Fibroblast of the aortic adventitia (primary cell): Measurements from ENCODE around the gene NKX1-1. TPM values are rescaled to one million over a fixed set of nuclear protein-coding genes. Genes with fewer than 3 reads are reported as not detected.

Experiments
- DNase-seq: peaks from one replicate; pipeline ENCODE4 v3.0.0-alpha.2; 2010; ENCODE audit warnings: low read depth
- H3K4me3 ChIP-seq: 2 replicates; pipeline ENCODE4 v1.5.1; 2011; ENCODE audit warnings: low read depth, mild to moderate bottlenecking, control low read depth, low read length, moderate library complexity
- CTCF ChIP-seq: IDR thresholded peaks from 2 replicates; pipeline ENCODE4 v1.5.1; 2011; ENCODE audit warnings: mild to moderate bottlenecking, low read length, control low read depth, inconsistent platforms; ENCODE audit not compliant: insufficient read depth
- total RNA-seq: library from RNA; depleted of rRNA; stranded (reverse); fragments of >200 nt; gene quantifications from 2 replicates; pipeline ENCODE4 v1.2.3, GENCODE V29; 2012; ENCODE audit warnings: low replicate concordance

NKX1-1 gene
- total RNA-seq, 1 donor, result not detected

- TF ChIP-seq CTCF, result no peak
- no peak overlapping the region for H3K4me3 ChIP-seq
- no peak for DNase-seq
Measured at GRCh38 chr4:1368421-1369090, 37.7 kb downstream of the NKX1-1 start.

GRCh38 chr4:1367936-1368289 is 38.3 kb downstream of the NKX1-1 start:
- DNase-seq, result no peak
- no peak overlapping the region for H3K4me3 ChIP-seq
- TF ChIP-seq CTCF, result no peak

GRCh38 chr4:1367230-1367935 is 38.9 kb downstream of the NKX1-1 start:
- no peak overlapping the region for H3K4me3 ChIP-seq
- TF ChIP-seq CTCF, result no peak
- DNase-seq, result no peak

GRCh38 chr4:1366371-1367229 is 39.6 kb downstream of the NKX1-1 start:
- DNase-seq, result no peak
- TF ChIP-seq CTCF, result no peak
- no peak overlapping the region for H3K4me3 ChIP-seq

GRCh38 chr4:1365271-1366178 is 40.7 kb downstream of the NKX1-1 start:
- no peak overlapping the region for H3K4me3 ChIP-seq
- TF ChIP-seq CTCF, result no peak
- no peak for DNase-seq

GRCh38 chr4:1364748-1365147 is 41.5 kb downstream of the NKX1-1 start:
- no peak overlapping the region for H3K4me3 ChIP-seq
- no peak for TF ChIP-seq CTCF
- no peak for DNase-seq
